Measurements from ENCODE around the gene SCD. TPM values are rescaled to one million over a fixed set of nuclear protein-coding genes. Genes with fewer than 3 reads are reported as not detected.

Gene SCD
- total RNA-seq, 1 donor from 2014 or later: 300 TPM

DNA sequence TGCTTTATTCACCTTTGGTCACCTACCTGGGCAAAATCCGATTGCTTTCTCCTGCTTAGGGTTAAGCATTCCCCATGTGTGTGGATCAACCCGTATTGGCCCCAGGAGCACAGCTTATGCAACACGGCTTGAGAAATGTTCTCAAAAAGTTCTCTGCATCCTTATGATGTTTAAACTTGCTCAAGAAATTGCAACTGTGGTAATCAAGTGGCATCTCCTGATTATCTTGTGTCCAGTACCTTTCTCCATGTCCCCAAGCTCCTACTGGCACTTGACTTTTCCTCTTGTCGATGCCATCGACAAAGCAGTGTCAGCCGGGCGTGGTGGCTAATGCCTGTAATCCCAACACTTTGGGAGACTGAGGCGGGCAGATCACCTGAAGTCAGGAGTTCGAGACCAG, 12.3 kb upstream of the SCD start:
- DNase-seq (ENCODE audit: low spot score) (no peak), ATAC-seq (no peak)
- intact Hi-C loops (cut with DNase I): loop anchor here (10.0 kb wide), 1 partner anchor 190 kb away; the partner anchor contains the start of gene NDUFB8

DNA sequence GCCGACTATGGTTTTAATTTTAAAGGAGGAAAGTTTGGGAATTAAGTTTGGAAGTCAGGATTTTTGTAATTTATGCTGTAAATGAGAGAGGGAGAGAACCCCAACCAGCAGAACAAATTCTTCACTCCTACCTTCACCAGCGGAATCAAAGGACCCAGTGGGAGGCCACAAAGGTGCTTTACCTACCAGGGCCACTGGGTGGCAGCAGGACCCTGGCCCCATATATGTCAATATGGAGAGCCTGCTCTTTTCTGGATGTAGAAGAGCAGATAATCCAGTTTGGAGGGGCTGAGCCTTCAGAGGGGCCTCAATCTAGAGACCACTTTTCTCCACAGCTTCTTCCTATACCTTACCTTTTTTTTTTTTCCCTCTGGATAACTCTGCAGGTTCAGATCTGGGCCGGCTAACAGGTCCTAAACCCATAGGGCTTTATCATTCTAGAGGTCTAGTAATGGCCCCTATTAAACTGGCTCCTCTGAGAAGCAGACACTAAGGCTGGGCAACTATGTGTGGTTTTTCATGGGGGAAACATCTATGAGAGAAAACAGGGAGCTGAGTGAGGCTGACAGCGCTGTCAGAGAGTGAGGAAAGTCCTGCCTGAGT, 8.5 kb upstream of the SCD start:
- ATAC-seq: peak; percentile 67
- intact Hi-C loops (cut with DNase I): loop anchor here (10.0 kb wide), 1 partner anchor 186 kb away; the partner anchor contains the start of gene NDUFB8
- peak; percentile 88 for DNase-seq (ENCODE audit: low spot score)

DNA sequence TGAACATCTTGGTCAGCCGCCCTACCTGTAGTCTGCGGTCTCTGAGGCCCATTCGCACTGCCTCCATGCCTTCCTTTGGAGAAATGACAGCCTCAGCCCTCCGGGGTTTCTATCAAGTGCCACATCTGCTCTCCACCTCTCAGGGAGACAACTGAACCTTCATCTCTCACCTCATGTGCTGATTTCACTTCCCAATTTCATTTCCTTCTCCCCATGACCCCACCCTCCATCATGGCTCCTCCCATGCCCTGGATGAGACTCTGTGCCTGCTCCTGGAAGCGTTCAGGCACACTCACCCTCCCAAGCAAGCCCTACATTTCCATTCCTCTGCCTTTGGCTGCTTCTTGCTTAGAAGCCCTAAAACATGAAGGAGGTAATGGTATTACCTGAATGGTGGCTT, 7.8 kb upstream of the SCD start:
- intact Hi-C loops (cut with DNase I): loop anchor here (10.0 kb wide), 1 partner anchor 186 kb away; the partner anchor contains the start of gene NDUFB8
- ATAC-seq (no peak), DNase-seq (ENCODE audit: low spot score) (no peak)

- peak; percentile 72 for DNase-seq (ENCODE audit: low spot score)
- intact Hi-C loops (cut with DNase I): loop anchor here (5.0 kb wide), 1 partner anchor 91 kb away; no protein-coding TSS in a partner anchor
- ATAC-seq: peak; percentile 89
Measured at GRCh38 chr10:100340948-100341847, 5.8 kb upstream of the SCD start.

GRCh38 chr10:100341953-100342626, 4.9 kb upstream of the SCD start:
- ATAC-seq (peak; percentile 57), DNase-seq (ENCODE audit: low spot score) (peak; percentile 71)
- intact Hi-C loops (cut with DNase I): loop anchor here (5.0 kb wide), 1 partner anchor 90 kb away; no protein-coding TSS in a partner anchor

DNA sequence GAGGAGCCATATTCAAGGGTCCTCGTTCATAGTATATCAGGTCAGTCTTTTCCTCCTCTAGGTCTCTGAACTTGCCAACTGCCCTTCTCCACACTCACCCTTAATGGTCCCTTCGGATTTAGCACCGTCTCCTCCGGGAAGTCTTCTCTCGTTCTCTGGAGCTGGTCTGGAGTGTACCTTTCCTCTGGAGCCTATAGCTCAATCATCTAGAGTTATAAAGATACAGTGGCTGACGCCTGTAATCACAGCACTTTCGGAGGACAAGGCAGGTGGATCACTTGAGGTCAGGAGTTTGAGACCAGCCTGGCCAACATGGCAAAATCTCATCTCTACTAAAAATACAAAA, 4.4 kb upstream of the SCD start:
- intact Hi-C loops (cut with DNase I): loop anchor here (5.0 kb wide), 1 partner anchor 90 kb away; no protein-coding TSS in a partner anchor
- no peak for DNase-seq (ENCODE audit: low spot score)
- ATAC-seq: no peak

DNA sequence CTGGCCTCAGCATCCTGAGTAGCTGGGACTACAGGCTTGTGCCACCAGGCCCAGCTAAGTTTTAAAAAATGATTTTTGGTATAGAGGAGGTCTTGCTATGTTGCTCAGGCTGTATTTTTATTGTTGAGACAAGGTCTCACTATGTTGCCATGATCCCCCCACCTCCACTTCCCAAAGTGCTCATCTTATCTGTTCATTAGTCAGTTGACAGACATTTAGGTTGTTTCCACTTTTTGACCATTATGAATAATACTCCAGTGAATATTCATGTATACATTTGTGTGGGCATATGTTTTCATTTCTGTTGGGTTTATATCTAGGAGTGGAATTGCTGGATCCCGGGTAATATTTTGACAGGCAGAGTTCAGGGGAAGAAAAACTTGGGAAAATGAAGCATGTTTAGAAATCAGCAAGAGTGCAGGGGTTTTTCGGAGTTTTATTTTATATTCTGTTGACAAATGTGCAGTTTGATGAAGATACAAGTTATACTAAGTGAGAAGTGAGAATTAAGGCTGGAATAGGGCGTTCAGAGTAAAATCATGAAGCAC, 2.7 kb upstream of the SCD start:
- ATAC-seq: no peak
- intact Hi-C loops (cut with DNase I): loop anchor here (5.0 kb wide), 1 partner anchor 88 kb away; no protein-coding TSS in a partner anchor
- DNase-seq (ENCODE audit: low spot score): no peak

DNA sequence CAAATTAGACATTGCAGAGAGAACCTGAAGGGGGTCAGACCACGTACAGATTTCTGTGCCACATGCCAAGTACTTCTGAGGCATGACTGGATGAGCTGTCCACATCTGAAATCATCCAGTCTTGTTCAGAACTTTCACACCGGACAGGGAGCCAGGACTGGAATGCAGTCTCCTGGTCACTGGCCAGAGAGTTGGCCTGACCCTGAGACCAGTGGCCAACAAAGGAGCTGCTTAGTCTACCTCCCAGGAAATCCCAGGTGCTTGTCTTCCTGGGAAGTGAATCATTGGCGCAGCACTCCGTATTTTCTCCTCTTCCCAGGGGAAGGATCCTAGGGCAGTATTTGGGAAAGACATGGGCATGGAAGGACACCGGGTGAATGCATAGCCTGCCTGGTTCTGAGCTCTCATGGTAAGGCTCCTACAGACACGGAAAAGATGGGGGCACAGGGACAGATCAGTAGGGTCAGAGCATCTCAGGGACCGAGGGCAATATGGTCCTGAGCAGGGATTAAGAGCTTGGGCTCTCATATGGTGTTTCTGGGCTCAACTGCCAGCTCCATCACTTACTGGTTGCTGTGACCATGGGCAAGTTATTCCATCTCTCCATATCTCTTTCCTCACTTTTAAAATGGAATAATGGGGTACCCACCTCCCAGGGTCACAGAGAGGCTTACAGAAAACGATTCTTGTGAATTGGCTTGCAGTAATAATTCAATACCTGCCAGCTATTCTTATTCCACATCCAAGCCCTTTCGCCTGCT, 1.3 kb upstream of the SCD start:
- intact Hi-C loops (cut with DNase I): no loop called here
- no peak for ATAC-seq
- no peak for DNase-seq (ENCODE audit: low spot score)

DNA sequence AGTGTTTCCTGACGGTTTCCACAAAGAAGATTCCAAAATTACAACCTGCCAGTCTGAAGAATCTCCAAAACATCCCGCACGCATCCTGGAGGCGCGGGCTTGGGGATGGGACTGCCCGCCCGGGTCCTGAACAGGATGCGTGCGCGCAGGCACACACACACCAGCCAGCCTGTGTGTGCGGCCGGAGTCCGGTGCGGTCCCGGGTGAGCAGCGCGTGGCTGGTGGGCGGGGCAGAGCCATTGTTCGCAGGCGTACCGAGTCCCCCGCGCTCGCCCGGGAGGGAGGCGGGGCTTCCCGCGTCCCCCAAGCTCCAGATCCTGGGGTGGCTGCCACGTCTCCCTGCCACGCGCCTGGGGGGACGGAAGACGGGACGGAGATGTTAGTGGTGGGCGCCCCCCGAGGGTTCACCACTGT, 675 bp upstream of the SCD start:
- DNase-seq (ENCODE audit: low spot score) (peak; percentile 86), ATAC-seq (peak; percentile 83)
- intact Hi-C loops (cut with DNase I): no loop called here

DNA sequence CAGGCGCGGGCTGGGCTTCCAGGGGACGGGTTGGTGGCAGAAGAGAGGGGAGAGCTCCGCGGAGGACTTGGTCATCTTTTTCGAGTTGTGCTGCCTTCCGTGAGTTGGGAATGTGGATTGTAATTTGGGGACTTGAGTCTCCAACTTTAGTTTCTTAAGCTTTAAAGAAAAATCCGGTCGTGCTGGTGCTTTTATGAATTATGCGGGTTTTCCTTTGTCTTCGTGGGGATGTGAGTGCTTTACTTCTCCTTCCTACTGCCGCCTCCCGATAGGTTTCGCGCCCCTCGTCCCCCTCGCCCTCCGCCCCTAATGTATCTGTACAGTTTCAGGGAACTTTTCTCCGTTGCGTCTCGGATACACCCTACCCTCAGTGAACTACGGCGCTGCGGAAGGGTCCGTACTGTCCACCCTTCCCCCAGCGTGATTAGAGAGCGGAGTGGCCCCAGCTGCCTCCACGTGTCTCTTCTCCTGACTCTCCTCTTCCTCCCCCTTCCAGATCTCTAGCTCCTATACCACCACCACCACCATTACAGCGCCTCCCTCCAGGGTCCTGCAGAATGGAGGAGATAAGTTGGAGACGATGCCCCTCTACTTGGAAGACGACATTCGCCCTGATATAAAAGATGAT, 649 bp downstream of the SCD start:
- intact Hi-C loops (cut with DNase I): no loop called here
- DNase-seq (ENCODE audit: low spot score): no peak
- ATAC-seq: peak; percentile 22

- ATAC-seq: no peak
- intact Hi-C loops (cut with DNase I): no loop called here
- DNase-seq (ENCODE audit: low spot score): no peak
Measured at GRCh38 chr10:100348389-100348927, 1.4 kb downstream of the SCD start.

- ATAC-seq (no peak), DNase-seq (ENCODE audit: low spot score) (no peak)
- intact Hi-C loops (cut with DNase I): no loop called here
Measured at GRCh38 chr10:100349087-100349486, 2.1 kb downstream of the SCD start.

DNA sequence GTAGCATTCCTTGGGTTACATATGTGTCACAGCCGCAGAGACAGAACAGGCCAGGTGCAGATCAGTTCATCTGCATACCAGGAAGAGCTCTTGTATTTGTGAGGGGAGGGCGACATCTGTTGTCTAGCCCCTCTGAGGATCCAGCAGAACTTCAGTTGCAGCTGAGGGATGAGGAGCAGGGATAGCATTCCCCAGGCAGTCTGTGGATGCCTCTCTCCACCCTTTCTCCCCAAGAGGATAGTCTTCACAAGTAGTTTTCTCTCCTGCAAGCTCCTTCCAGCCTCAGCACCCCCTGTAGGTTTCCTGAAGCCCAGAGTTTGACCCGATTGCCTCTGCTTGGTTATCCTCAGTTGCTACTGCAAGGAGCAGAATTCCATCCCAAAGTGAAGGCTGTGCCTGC, 2.6 kb downstream of the SCD start:
- intact Hi-C loops (cut with DNase I): no loop called here
- ATAC-seq (no peak), DNase-seq (ENCODE audit: low spot score) (no peak)

- no peak for ATAC-seq
- DNase-seq (ENCODE audit: low spot score): no peak
- intact Hi-C loops (cut with DNase I): no loop called here
Measured at GRCh38 chr10:100350914-100351485, 4.0 kb downstream of the SCD start.

DNA sequence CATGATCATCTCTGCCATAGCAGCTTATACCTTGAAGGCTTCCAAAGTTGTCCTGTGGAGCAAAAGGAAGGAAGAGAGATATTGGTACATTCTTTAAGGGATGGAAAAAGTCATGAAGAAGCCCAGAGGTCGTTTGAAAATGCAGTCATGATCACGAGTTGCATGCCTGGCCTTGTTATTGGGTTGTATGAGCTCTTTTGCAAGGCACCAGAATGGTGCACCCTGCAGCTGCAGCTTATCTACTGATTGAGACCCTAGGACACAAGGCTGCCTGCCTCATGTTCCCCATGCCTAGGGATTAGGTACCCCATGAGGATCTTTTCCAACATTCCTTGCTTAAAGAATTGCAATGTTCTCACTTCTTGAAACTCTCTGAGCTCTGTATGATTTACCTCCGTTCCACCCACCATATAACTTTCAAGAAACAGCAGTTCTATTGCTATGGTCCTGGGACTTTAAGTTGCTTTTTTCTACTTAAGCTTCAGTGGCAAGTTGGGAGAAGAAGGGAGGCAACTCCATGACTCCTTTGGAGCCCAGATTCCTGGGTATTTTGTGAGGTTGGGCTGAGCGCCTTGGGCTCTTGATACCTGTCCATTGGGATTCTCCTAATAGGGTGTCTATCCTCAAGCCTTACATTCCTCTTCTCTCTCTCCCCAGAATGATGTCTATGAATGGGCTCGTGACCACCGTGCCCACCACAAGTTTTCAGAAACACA, 6.9 kb downstream of the SCD start:
- DNase-seq (ENCODE audit: low spot score) (no peak), ATAC-seq (no peak)
- intact Hi-C loops (cut with DNase I): no loop called here

- intact Hi-C loops (cut with DNase I): no loop called here
- DNase-seq (ENCODE audit: low spot score) (no peak), ATAC-seq (no peak)
Measured at GRCh38 chr10:100355086-100355485, 8.1 kb downstream of the SCD start.

Data from sciatic nerve (tissue), 2 donors.